Mesenchymal stem cell (in vitro differentiated cells and primary cell): ENCODE results near the gene MSMB. TPM values are rescaled to one million over a fixed set of nuclear protein-coding genes. Genes with fewer than 3 reads are reported as not detected.

Source experiments
- DNase-seq: peaks from one replicate; pipeline ENCODE4 v3.0.0-alpha.2; 2013
- H2AFZ ChIP-seq: one replicate; pipeline ENCODE4 v1.6.1; 2013; ENCODE audit warnings: low read depth, mild to moderate bottlenecking, control low read depth, inconsistent platforms, low read length, moderate library complexity
- H2AK5ac ChIP-seq: 2 replicates; pipeline ENCODE4 v1.6.1; 2013; ENCODE audit warnings: low read length, moderate library complexity, mild to moderate bottlenecking, inconsistent platforms; ENCODE audit not compliant: severe bottlenecking
- H2BK120ac ChIP-seq: one replicate; pipeline ENCODE4 v1.6.1; 2013; ENCODE audit warnings: low read depth, mild to moderate bottlenecking, inconsistent platforms, low read length, moderate library complexity
- H2BK12ac ChIP-seq, 2 experiments: one replicate each; pipeline ENCODE4 v1.6.1; 2013; ENCODE audit warnings: inconsistent platforms in 2 of 2, low read length in 2 of 2, mild to moderate bottlenecking in 2 of 2, moderate library complexity in 2 of 2, control low read depth in 1 of 2
- H2BK15ac ChIP-seq: one replicate; pipeline ENCODE4 v1.6.1; 2013; ENCODE audit warnings: mild to moderate bottlenecking, low read depth, inconsistent platforms; ENCODE audit not compliant: poor library complexity, severe bottlenecking
- H2BK5ac ChIP-seq: 2 replicates; pipeline ENCODE4 v1.6.1; 2013; ENCODE audit warnings: low read depth, mild to moderate bottlenecking, low read length, control low read depth, inconsistent platforms; ENCODE audit not compliant: poor library complexity, severe bottlenecking
- H3K14ac ChIP-seq, 2 experiments: one replicate each; pipeline ENCODE4 v1.6.1; 2013; ENCODE audit warnings: inconsistent platforms in 2 of 2, low read length in 2 of 2, control low read depth in 1 of 2, mild to moderate bottlenecking in 1 of 2, moderate library complexity in 1 of 2
- H3K18ac ChIP-seq, 2 experiments: one replicate each; pipeline ENCODE4 v1.6.1; 2013; ENCODE audit warnings: inconsistent platforms in 2 of 2, low read length in 2 of 2, control low read depth in 1 of 2, low read depth in 1 of 2, mild to moderate bottlenecking in 1 of 2
- H3K23ac ChIP-seq, 2 experiments: one replicate each; pipeline ENCODE4 v1.6.1; 2013; ENCODE audit warnings: inconsistent platforms in 2 of 2, low read length in 2 of 2, mild to moderate bottlenecking in 2 of 2, moderate library complexity in 2 of 2, control low read depth in 1 of 2
- H3K27ac ChIP-seq: 2 replicates; pipeline ENCODE4 v1.5.1; 2013; ENCODE audit warnings: mild to moderate bottlenecking, moderate library complexity, low read length, control low read depth, inconsistent platforms; ENCODE audit not compliant: poor library complexity, severe bottlenecking
- H3K27me3 ChIP-seq, 2 experiments: 2 replicates each; pipeline versions ENCODE4 v1.6.1 to v1.7.0; 2013; ENCODE audit warnings: low read length in 2 of 2, mild to moderate bottlenecking in 2 of 2, moderate library complexity in 2 of 2, control low read depth in 1 of 2, inconsistent platforms in 1 of 2; ENCODE audit not compliant: control insufficient read depth in 1 of 2, insufficient read depth in 1 of 2
- H3K36me3 ChIP-seq, 2 experiments: 2 replicates each; pipeline versions ENCODE4 v1.6.1 to v1.7.0; 2013; ENCODE audit warnings: low read length in 2 of 2, control low read depth in 1 of 2, inconsistent platforms in 1 of 2, low read depth in 1 of 2, mild to moderate bottlenecking in 1 of 2; ENCODE audit not compliant: insufficient read depth in 2 of 2, control insufficient read depth in 1 of 2
- H3K4ac ChIP-seq, 2 experiments: one replicate each; pipeline ENCODE4 v1.6.1; 2013; ENCODE audit warnings: inconsistent platforms in 2 of 2, low read length in 2 of 2, mild to moderate bottlenecking in 2 of 2, moderate library complexity in 2 of 2, control low read depth in 1 of 2, low read depth in 1 of 2
- H3K4me1 ChIP-seq: 2 replicates; pipeline ENCODE4 v1.6.1; 2013; ENCODE audit warnings: low read depth, low read length, control low read depth; ENCODE audit not compliant: control insufficient read depth, insufficient read depth
- H3K4me2 ChIP-seq: 2 replicates; pipeline ENCODE4 v1.6.1; 2013; ENCODE audit warnings: low read length, mild to moderate bottlenecking, inconsistent platforms; ENCODE audit not compliant: poor library complexity, severe bottlenecking
- H3K4me3 ChIP-seq, 2 experiments: 2 replicates each; pipeline versions ENCODE4 v1.5.1 to v1.7.0; 2013; ENCODE audit warnings: low read length in 2 of 2, mild to moderate bottlenecking in 2 of 2, control low read depth in 1 of 2, low read depth in 1 of 2; ENCODE audit not compliant: insufficient read depth in 1 of 2
- H3K79me1 ChIP-seq: replicated peaks from 2 replicates; pipeline ENCODE4 v1.6.1; 2013; ENCODE audit warnings: mild to moderate bottlenecking, control low read depth, low read length, inconsistent platforms; ENCODE audit not compliant: poor library complexity, severe bottlenecking
- H3K9ac ChIP-seq: 2 replicates; pipeline ENCODE4 v1.7.0; 2013; ENCODE audit warnings: mild to moderate bottlenecking, low read length, moderate library complexity
- H3K9me3 ChIP-seq: 2 replicates; pipeline ENCODE4 v1.7.0; 2013; ENCODE audit warnings: mild to moderate bottlenecking, low read length; ENCODE audit not compliant: control insufficient read depth
- H4K8ac ChIP-seq: one replicate; pipeline ENCODE4 v1.6.1; 2013; ENCODE audit warnings: inconsistent platforms, mild to moderate bottlenecking, low read length, moderate library complexity
- H4K91ac ChIP-seq: one replicate; pipeline ENCODE4 v1.6.1; 2013; ENCODE audit warnings: mild to moderate bottlenecking, low read length, inconsistent platforms
- WGBS: methylation state at CpG from one replicate; pipeline ENCODE4 v1.1.7; 2013; ENCODE audit warnings: mixed read lengths; 5-methylcytosine and 5-hydroxymethylcytosine counted together
- polyA plus RNA-seq, 2 experiments: library from polyadenylated mRNA; stranded (reverse); fragments of 200-250 nt; gene quantifications; one replicate each; pipeline ENCODE4 v1.2.3, GENCODE V29; 2013

MSMB gene, protein sequence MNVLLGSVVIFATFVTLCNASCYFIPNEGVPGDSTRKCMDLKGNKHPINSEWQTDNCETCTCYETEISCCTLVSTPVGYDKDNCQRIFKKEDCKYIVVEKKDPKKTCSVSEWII
- polyA plus RNA-seq (2013, experiment 1 of 2) = 0.39 TPM
- 0.38 TPM for polyA plus RNA-seq (2013, experiment 2 of 2)

DNA sequence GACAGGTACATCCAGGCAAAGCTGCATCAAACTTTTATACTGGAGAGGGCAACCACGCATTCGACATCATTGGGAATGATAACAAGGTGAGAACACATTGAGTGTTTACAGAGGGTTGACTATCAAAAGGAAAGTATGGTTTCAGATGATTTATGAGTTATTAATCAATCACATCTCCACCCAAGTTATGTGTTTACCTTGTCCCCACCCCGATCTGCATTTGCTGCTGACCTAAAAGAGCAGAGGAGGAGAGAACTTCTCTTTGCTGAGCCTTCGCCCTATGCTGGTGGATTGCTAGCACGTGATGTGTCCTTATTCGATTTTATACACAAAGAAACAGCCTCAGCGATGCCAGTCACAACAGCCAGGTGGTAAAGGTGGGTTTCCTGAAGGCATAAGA is at the start of gene MSMB:
TSS of gene MSMB (minus strand) at position 9 of the 400 bp plus-strand sequence. CDS start 32 bp downstream, outside the sequence.
- H4K91ac ChIP-seq = no peak within 1 kb of the TSS
- no peaks in the 10 kb centered on the region for H3K4me1 ChIP-seq
- no peak within 1 kb of the TSS for H3K4ac ChIP-seq
- H3K4me2 ChIP-seq = no peak within 1 kb of the TSS
- H3K36me3 ChIP-seq = no peaks in the 10 kb centered on the region
- no peak within 1 kb of the TSS for H2AK5ac ChIP-seq
- H2BK5ac ChIP-seq = no peak within 1 kb of the TSS
- H3K79me1 ChIP-seq = no peaks in the 10 kb centered on the region
- H3K18ac ChIP-seq = no peak within 1 kb of the TSS
- H4K8ac ChIP-seq = no peak within 1 kb of the TSS
- H3K9me3 ChIP-seq = no peaks in the 10 kb centered on the region
- no peak within 1 kb of the TSS for H3K9ac ChIP-seq
- DNase-seq = no peak
- H2AFZ ChIP-seq = no peak within 1 kb of the TSS
- H3K14ac ChIP-seq = no peak within 1 kb of the TSS
- H3K27me3 ChIP-seq = peaks cover 22 to 39% of the 10 kb centered on the region in 2 experiments
- no peak within 1 kb of the TSS for H3K23ac ChIP-seq
- no peak within 1 kb of the TSS for H2BK15ac ChIP-seq
- H2BK120ac ChIP-seq = no peak within 1 kb of the TSS
- H3K4me3 ChIP-seq = no peak within 1 kb of the TSS
- no peak within 1 kb of the TSS for H2BK12ac ChIP-seq
- WGBS = 90% methylated on average over 5 of the region's 7 CpGs
- H3K27ac ChIP-seq = no peak within 1 kb of the TSS

DNA sequence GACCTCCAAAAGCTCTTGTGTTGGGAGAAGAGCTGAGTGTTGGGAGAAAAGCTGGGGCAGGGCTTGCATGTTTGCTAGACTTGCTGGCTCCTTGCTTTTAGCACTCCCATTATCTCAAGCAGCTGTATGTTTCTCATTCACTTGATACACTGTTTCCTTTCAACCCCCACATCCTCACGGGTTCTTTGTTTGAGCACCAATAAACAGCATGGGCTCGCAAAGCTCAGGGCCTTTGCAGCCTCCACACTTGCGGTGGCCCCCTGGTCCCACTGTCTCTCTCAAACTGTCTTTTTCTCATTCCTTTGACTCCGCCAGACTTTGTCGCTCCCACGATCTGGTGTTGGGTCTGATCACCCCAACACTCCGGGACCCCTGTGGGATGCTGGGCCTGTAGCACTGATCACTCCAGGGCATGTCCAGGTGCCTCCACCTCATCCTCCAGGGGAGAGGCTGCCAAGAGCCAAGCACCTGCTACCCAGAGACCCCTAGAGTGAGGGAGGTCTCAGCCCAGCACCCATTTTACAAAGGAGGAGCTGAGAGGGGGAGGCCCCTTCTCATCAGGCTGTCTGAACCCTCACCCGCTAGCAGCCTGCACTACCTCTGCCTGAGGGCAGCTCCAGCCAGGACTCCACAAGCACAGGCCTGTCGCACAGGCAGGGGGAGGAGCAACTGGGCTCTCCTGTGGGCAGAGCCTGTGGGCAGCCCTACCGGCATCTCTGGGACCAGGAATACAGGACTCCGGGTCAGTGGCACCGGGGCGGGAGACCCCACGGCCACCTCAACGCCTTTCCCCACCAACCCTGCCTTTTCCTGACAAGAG is 49.1 kb upstream of the MSMB start:
- peak overlapping the region; percentile 3 to 65 for H3K4ac ChIP-seq
- H2BK15ac ChIP-seq = peak overlapping the region; percentile 91
- DNase-seq = peak; percentile 53
- H3K9me3 ChIP-seq = no peaks in the 10 kb centered on the region
- H2BK120ac ChIP-seq = peak overlapping the region; percentile 88
- WGBS = 86% methylated on average over 14 of the region's 15 CpGs
- peaks cover 8% of the 10 kb centered on the region for H3K4me1 ChIP-seq
- no peaks in the 10 kb centered on the region for H3K79me1 ChIP-seq
- H2AFZ ChIP-seq = no peak overlapping the region
- peak overlapping the region; percentile 96 for H2BK12ac ChIP-seq
- peak overlapping the region; percentile 74 for H4K8ac ChIP-seq
- H3K27me3 ChIP-seq = peaks cover 0 to 8% of the 10 kb centered on the region in 2 experiments
- no peak overlapping the region for H3K9ac ChIP-seq
- H3K23ac ChIP-seq = peak overlapping the region in 1 of 2 experiments; percentile 71
- H2AK5ac ChIP-seq = no peak overlapping the region
- peak overlapping the region; percentile 62 for H4K91ac ChIP-seq
- no peak overlapping the region for H2BK5ac ChIP-seq
- no peak overlapping the region for H3K4me2 ChIP-seq
- peak overlapping the region; percentile 90 to 94 for H3K18ac ChIP-seq
- H3K14ac ChIP-seq = peak overlapping the region in 1 of 2 experiments; percentile 92
- no peak overlapping the region for H3K27ac ChIP-seq
- no peaks in the 10 kb centered on the region for H3K36me3 ChIP-seq
- H3K4me3 ChIP-seq = no peak overlapping the region

DNA sequence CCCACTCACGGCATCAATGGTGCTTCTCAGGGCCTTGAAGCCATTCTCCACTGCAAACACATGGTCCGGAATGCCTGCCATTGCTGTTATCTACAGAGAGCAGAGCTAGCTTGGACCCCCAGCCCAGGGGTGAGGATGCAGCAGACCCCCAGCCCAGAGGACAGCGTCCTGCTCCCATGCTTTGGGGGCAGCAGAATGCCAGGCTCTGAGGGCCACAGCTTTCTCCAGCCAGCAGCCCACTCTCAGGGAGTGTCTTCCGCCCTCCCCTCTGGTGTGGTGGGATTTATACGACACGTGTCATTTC is 48.1 kb upstream of the MSMB start:
- Histone ChIP-seq H3K36me3 (no peaks in the 10 kb centered on the region), H2BK5ac (no peak overlapping the region), H3K4me3 (no peak overlapping the region), H3K4me2 (no peak overlapping the region), H3K27ac (no peak overlapping the region), H2BK15ac (peak overlapping the region; percentile 65), H3K9ac (no peak overlapping the region), H3K27me3 (peaks cover 0 to 8% of the 10 kb centered on the region in 2 experiments), H3K18ac (peak overlapping the region; percentile 71 to 76), H3K9me3 (no peaks in the 10 kb centered on the region), H4K91ac (peak overlapping the region; percentile 94), H2BK120ac (peak overlapping the region; percentile 57), H3K14ac (no peak overlapping the region), H3K23ac (no peak overlapping the region), H3K4ac (peak overlapping the region; percentile 32 to 80), H2AK5ac (no peak overlapping the region), H2AFZ (no peak overlapping the region), H4K8ac (peak overlapping the region; percentile 79), H2BK12ac (peak overlapping the region; percentile 90 to 95), H3K4me1 (peaks cover 8% of the 10 kb centered on the region), H3K79me1 (no peaks in the 10 kb centered on the region)
- no peak for DNase-seq
- WGBS = 97% methylated on average over 6 of the region's 6 CpGs
